Esophagus squamous epithelium (tissue), 5 donors: ENCODE results near the gene RGCC. TPM values are rescaled to one million over a fixed set of nuclear protein-coding genes. Genes with fewer than 3 reads are reported as not detected.

Source experiments
- DNase-seq: peaks from one replicate; lab custom pipeline; 2025; lab: John Stamatoyannopoulos, UW
- H3K27ac ChIP-seq, 4 donors: fragments of 200-600 bp; sonication (generic); one replicate each; pipeline ENCODE4 v1.5.1; 2016 to 2019; ENCODE audit warnings: mild to moderate bottlenecking in 1 of 4
- H3K27me3 ChIP-seq, 4 donors: fragments of 200-600 bp; sonication (generic); 1 replicate in 3 of 4; 2 replicates in 1 of 4; pipeline versions ENCODE4 v1.5.1 to v1.6.0; 2017 to 2021; ENCODE audit warnings: antibody characterized with exemption in 1 of 4
- H3K36me3 ChIP-seq, 3 donors: fragments of 200-600 bp; sonication (generic); one replicate each; pipeline ENCODE4 v1.5.1; 2016 to 2019
- H3K4me1 ChIP-seq, 3 donors: fragments of 200-600 bp; sonication (generic); one replicate each; pipeline ENCODE4 v1.5.1; 2017 to 2019
- H3K4me3 ChIP-seq, 4 donors: fragments of 200-600 bp; sonication (generic); 1 replicate in 3 of 4; 2 replicates in 1 of 4; pipeline ENCODE4 v1.5.1; 2016 to 2019; ENCODE audit warnings: mild to moderate bottlenecking in 2 of 4, moderate library complexity in 1 of 4
- H3K9me3 ChIP-seq, 3 donors: fragments of 200-600 bp; sonication (generic); one replicate each; pipeline ENCODE4 v1.5.1; 2016 to 2019
- POLR2A ChIP-seq, 4 donors: fragments of 450-650 bp; IDR thresholded peaks; one replicate each; pipeline ENCODE4 v1.6.1; 2017; ENCODE audit warnings: antibody characterized with exemption in 4 of 4, mild to moderate bottlenecking in 4 of 4, moderate library complexity in 3 of 4
- WGBS, 2 donors: methylation state at CpG; one replicate each; pipeline ENCODE4 v1.1.5; 2018; 5-methylcytosine and 5-hydroxymethylcytosine counted together
- intact Hi-C: fragments of 100-400 bp; cut with DNase I; formaldehyde crosslinking; loops from one replicate; pipeline ENCODE4 v1.15.0; 2022
- total RNA-seq, 4 donors: library from RNA; depleted of rRNA; stranded (reverse); fragments of >200 nt; gene quantifications; one replicate each; pipeline ENCODE4 v1.1.0, GENCODE V29; 2016
- TF ChIP-seq, protein P1 (sequence below), 6 experiments: fragments of 450-650 bp in 4 of 6; fragments of 200-600 bp in 2 of 6; sonication (generic) in 2 of 6; IDR thresholded peaks; one replicate each; pipeline ENCODE4 v1.5.1; 2016 to 2019; ENCODE audit warnings: antibody characterized with exemption in 6 of 6, mild to moderate bottlenecking in 4 of 6, moderate library complexity in 4 of 6
- donor health status: DM: yes; HTN: yes; CAD: no.

RGCC gene
- total RNA-seq, 4 donors from 2014 or later, result 8.5 to 39.7 (median 16.7) TPM

DNA sequence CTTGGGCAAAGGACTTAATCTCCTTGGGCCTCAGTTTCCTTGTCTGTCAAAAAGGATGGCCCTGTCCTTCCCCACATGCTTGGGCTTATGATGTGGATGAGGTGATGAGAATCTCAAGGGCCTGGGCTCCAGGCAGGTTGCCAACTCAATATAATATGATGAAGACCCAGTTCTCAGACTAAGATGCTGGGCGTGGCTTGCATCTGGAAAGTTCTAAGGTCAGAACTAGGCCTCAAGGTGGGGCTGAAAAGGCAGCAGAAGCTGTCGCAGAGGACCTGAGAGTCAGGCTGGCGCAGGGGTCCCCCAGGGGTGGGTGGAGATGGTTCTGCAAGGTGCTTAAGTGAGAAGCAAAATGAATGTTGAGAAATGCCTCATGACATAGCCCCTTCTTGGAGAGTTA, 58.8 kb downstream of the RGCC start:
- Histone ChIP-seq H3K36me3 (no peaks in the 10 kb centered on the region), H3K4me1 (no peaks in the 10 kb centered on the region), H3K27ac (no peak overlapping the region), H3K27me3 (no peaks in the 10 kb centered on the region), H3K4me3 (no peak overlapping the region), H3K9me3 (no peaks in the 10 kb centered on the region)
- DNase-seq, result no peak
- intact Hi-C loops, result no loop called here
- 79 to 92% methylated on average over 3 of the region's 3 CpGs for WGBS, 2 donors
- TF ChIP-seq POLR2A (IDR thresholded peaks at IDR 0.05), result no peak
- TF ChIP-seq, protein P1, sequence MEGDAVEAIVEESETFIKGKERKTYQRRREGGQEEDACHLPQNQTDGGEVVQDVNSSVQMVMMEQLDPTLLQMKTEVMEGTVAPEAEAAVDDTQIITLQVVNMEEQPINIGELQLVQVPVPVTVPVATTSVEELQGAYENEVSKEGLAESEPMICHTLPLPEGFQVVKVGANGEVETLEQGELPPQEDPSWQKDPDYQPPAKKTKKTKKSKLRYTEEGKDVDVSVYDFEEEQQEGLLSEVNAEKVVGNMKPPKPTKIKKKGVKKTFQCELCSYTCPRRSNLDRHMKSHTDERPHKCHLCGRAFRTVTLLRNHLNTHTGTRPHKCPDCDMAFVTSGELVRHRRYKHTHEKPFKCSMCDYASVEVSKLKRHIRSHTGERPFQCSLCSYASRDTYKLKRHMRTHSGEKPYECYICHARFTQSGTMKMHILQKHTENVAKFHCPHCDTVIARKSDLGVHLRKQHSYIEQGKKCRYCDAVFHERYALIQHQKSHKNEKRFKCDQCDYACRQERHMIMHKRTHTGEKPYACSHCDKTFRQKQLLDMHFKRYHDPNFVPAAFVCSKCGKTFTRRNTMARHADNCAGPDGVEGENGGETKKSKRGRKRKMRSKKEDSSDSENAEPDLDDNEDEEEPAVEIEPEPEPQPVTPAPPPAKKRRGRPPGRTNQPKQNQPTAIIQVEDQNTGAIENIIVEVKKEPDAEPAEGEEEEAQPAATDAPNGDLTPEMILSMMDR (IDR thresholded peaks at IDR 0.05), result no peak

DNA sequence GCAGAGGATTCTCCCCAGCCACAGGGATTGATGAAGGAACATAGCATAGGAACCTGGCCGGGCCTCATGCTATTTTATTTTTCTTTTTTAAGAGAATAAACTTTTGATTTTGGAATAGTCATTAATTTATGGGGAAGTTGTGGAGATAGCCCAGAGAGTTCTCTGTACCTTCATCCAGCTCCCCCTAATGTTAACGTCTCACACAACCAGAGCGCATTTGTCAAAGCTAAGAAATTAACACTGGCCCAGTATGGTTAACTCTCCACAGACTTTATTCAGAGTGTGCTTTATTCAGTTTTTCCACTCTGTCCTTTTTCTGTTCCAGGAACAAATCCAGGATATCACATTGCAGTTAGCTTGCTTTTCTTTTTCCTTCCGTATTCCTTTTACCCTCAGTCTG, 59.4 kb downstream of the RGCC start:
- no peak for DNase-seq
- H3K4me3 ChIP-seq, result no peak overlapping the region
- WGBS, 2 donors, result 92 to 94% methylated on average over 4 of the region's 4 CpGs
- intact Hi-C loops, result no loop called here
- no peaks in the 10 kb centered on the region for H3K36me3 ChIP-seq
- no peak overlapping the region for H3K27ac ChIP-seq
- no peaks in the 10 kb centered on the region for H3K27me3 ChIP-seq
- TF ChIP-seq POLR2A (IDR thresholded peaks at IDR 0.05), result no peak
- TF ChIP-seq, protein P1 (IDR thresholded peaks at IDR 0.05), result no peak
- H3K4me1 ChIP-seq, result no peaks in the 10 kb centered on the region
- no peaks in the 10 kb centered on the region for H3K9me3 ChIP-seq

DNA sequence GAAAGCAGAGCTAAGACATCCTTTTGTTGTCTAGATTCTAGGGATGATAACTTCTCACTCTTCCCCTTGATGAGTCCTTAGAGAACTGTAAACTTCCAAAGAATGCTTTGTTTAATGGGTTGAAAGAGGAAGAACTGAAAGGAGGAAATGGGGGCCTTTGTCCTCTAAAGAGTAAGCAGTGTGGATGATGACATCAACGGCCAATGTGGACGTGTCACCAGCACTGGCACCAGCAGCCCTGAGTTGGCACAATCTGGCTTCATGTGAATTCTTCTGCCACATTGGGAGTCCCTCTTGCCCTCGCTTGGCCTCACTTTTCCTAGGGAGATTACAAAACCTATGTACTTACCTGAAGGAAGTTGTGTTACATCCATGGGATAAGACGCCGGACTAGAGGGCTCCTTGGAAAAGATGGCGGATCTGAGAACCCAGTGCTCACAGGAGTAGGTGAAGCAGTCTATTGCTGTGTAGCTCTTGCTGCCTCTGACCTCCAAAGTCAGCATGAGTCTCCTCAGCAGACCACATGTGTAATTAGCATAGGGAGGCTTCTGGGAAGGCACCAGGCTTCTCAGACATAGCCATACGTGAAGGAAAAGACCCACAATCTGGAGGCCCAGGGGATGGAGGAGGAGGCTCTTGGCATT, 62.8 kb downstream of the RGCC start:
- Histone ChIP-seq H3K9me3 (no peaks in the 10 kb centered on the region), H3K4me1 (no peaks in the 10 kb centered on the region), H3K36me3 (no peaks in the 10 kb centered on the region), H3K27ac (no peak overlapping the region), H3K27me3 (no peaks in the 10 kb centered on the region), H3K4me3 (no peak overlapping the region)
- no peak for DNase-seq
- intact Hi-C loops, result no loop called here
- 61 to 82% methylated on average over 6 to 7 of the region's 7 CpGs for WGBS, 2 donors
- TF ChIP-seq, protein P1 (IDR thresholded peaks at IDR 0.05), result no peak
- no peak for TF ChIP-seq POLR2A (IDR thresholded peaks at IDR 0.05)

Other genes with a start within 250 kb of the RGCC start
- 10 to 100 TPM; 11.3 to 14.0 (median 12.2) TPM for gene MTRF1, start 194.0 kb upstream of the RGCC start, total RNA-seq
- 10 to 100 TPM in 3 of 4 donors, 1 to 10 TPM in 1; 8.1 to 21.4 (median 12.1) TPM for gene NAA16, start 146.3 kb upstream of the RGCC start, total RNA-seq